HepG2 (cell line): ENCODE results near the gene PCDH7. TPM values are rescaled to one million over a fixed set of nuclear protein-coding genes. Genes with fewer than 3 reads are reported as not detected.
A peak's percentile ranks its signal among the peaks of the same experiment; 100 is the strongest.

Source experiments
- ATAC-seq: fragments of 200-7000 bp; cut with Tn5 transposase; 3 replicates; pipeline ENCODE4 v1.9.1; 2020; ENCODE audit warnings: mild to moderate bottlenecking, moderate library complexity
- BruUV-seq: library from RNA; stranded (reverse); fragments of 400-500 nt; replicated peaks from 2 replicates; lab custom pipeline; 2021; lab: Mats Ljungman, UMichigan
- CTCF ChIA-PET: fragments of 300-600 bp; formaldehyde crosslinking; extraction: SDS; loops from one replicate; lab custom pipeline; 2021; ENCODE audit warnings: low total read pairs, inconsistent platforms, low intra/inter-chr PET ratio; lab: Yijun Ruan, JAX
- POLR2A ChIA-PET: fragments of 350-600 bp; sonication (Branson Sonifier 250); formaldehyde crosslinking; loops from one replicate; lab custom pipeline; 2020; ENCODE audit warnings: antibody characterized with exemption, inconsistent platforms; lab: Yijun Ruan, JAX
- DNase-seq: peaks from one replicate; pipeline ENCODE4 v3.0.0-alpha.2; 2015; ENCODE audit warnings: low spot score
- FAIRE-seq: peaks from 3 replicates; lab custom pipeline; 2011; peaks lifted over from hg19 to GRCh38; lab: Jason Lieb, UNC
- H2AFZ ChIP-seq: one replicate; pipeline ENCODE4 v1.6.1; 2011; ENCODE audit warnings: low read length, inconsistent platforms
- H3K27ac ChIP-seq: fragments of 300-600 bp; 3 replicates; pipeline ENCODE4 v1.8.0; 2011; ENCODE audit warnings: mixed run types, mild to moderate bottlenecking, mixed read lengths, low read length, inconsistent platforms; ENCODE audit not compliant: insufficient read depth; ENCODE audit errors: extremely low read length
- H3K27me3 ChIP-seq, 2 experiments: fragments of 200-600 bp in 1 of 2; 2 replicates in 1 of 2; 3 replicates in 1 of 2; pipeline versions ENCODE4 v1.6.0 to v1.8.0; 2011; ENCODE audit warnings: low read length in 2 of 2, mild to moderate bottlenecking in 2 of 2, moderate library complexity in 2 of 2, inconsistent platforms in 1 of 2; ENCODE audit not compliant: insufficient read depth in 2 of 2, control insufficient read depth in 1 of 2
- H3K36me3 ChIP-seq, 2 experiments: fragments of 200-600 bp in 1 of 2; replicated peaks in 1 of 2; 2 replicates in 1 of 2; 3 replicates in 1 of 2; pipeline versions ENCODE4 v1.5.1 to v1.8.0; 2011; ENCODE audit warnings: low read length in 2 of 2, inconsistent platforms in 1 of 2; ENCODE audit not compliant: insufficient read depth in 2 of 2, control insufficient read depth in 1 of 2
- H3K4me1 ChIP-seq: 2 replicates; pipeline ENCODE4 v1.5.1; 2012; ENCODE audit warnings: low read length, inconsistent platforms; ENCODE audit not compliant: insufficient read depth
- H3K4me2 ChIP-seq: 2 replicates; pipeline ENCODE4 v1.6.0; 2011; ENCODE audit warnings: low read depth, low read length, inconsistent platforms
- H3K4me3 ChIP-seq, 3 experiments: fragments of 200-600 bp in 1 of 3; sonication (generic), shearing (Covaris generic) in 1 of 3; replicated peaks in 1 of 3; 2 replicates each; pipeline ENCODE4 v1.5.1; 2011 to 2016; ENCODE audit warnings: low read length in 3 of 3, inconsistent platforms in 2 of 3, low read depth in 2 of 3, mild to moderate bottlenecking in 2 of 3, control low read depth in 1 of 3, mixed read lengths in 1 of 3; ENCODE audit not compliant: insufficient read depth in 1 of 3
- H3K79me2 ChIP-seq: one replicate; pipeline ENCODE4 v1.6.1; 2011; ENCODE audit warnings: low read length, inconsistent platforms; ENCODE audit not compliant: insufficient read depth
- H3K9ac ChIP-seq: 2 replicates; pipeline ENCODE4 v1.6.0; 2011; ENCODE audit warnings: mild to moderate bottlenecking, low read depth, low read length, inconsistent platforms; ENCODE audit not compliant: insufficient read depth
- H3K9me3 ChIP-seq: 2 replicates; pipeline ENCODE4 v1.5.1; 2012; ENCODE audit warnings: mild to moderate bottlenecking, low read length
- H4K20me1 ChIP-seq: 2 replicates; pipeline ENCODE4 v1.6.0; 2011; ENCODE audit warnings: inconsistent platforms, mild to moderate bottlenecking, low read length, moderate library complexity; ENCODE audit not compliant: insufficient read depth
- FOXJ3 ChIP-seq: sonication (generic); formaldehyde crosslinking; IDR thresholded peaks from 2 replicates; pipeline ENCODE4 v1.4.0; 2020; ENCODE audit warnings: missing genetic modification reagents, mild to moderate bottlenecking, borderline replicate concordance
- KDM3A ChIP-seq: IDR thresholded peaks from 2 replicates; pipeline ENCODE4 v1.6.1; 2018; ENCODE audit warnings: low read depth, missing compliant biosample characterization
- KLF12 ChIP-seq: sonication (generic); formaldehyde crosslinking; IDR thresholded peaks from 2 replicates; pipeline ENCODE4 v1.4.0; 2020; ENCODE audit warnings: missing genetic modification reagents, borderline replicate concordance
- MAFF ChIP-seq: IDR thresholded peaks from 2 replicates; pipeline ENCODE4 v1.6.1; 2011; ENCODE audit warnings: low read depth, low read length, improper control_type of control experiment
- MAFK ChIP-seq, 2 experiments: IDR thresholded peaks in 1 of 2; conservative IDR thresholded peaks in 1 of 2; 2 replicates each; pipeline ENCODE4 v1.6.1; 2011; ENCODE audit warnings: improper control_type of control experiment in 2 of 2, low read length in 2 of 2
- NFE2L2 ChIP-seq: fragments of 150-350 bp; IDR thresholded peaks from 2 replicates; pipeline ENCODE4 v1.6.1; 2014; ENCODE audit warnings: low read length
- TAF1 ChIP-seq: sonication (generic); formaldehyde crosslinking; IDR thresholded peaks from 2 replicates; pipeline ENCODE4 v1.4.0; 2020; ENCODE audit warnings: missing genetic modification reagents
- ZNF318 ChIP-seq: sonication (generic); formaldehyde crosslinking; IDR thresholded peaks from 2 replicates; pipeline ENCODE4 v1.4.0; 2020; ENCODE audit warnings: mild to moderate bottlenecking, missing genetic modification reagents
- ZNF546 ChIP-seq: sonication (generic); formaldehyde crosslinking; conservative IDR thresholded peaks from 2 replicates; pipeline ENCODE4 v1.8.1; 2023; ENCODE audit warnings: mild to moderate bottlenecking, missing genetic modification reagents
- ZNF747 ChIP-seq: sonication (generic); formaldehyde crosslinking; IDR thresholded peaks from 2 replicates; pipeline ENCODE4 v1.8.1; 2023; ENCODE audit warnings: missing genetic modification reagents, mild to moderate bottlenecking, borderline replicate concordance
- WGBS: methylation state at CpG from one replicate; pipeline ENCODE4 v1.1.6; 2017; ENCODE audit warnings: low lambda C conversion rate; 5-methylcytosine and 5-hydroxymethylcytosine counted together
- in situ Hi-C: cut with HindIII; loops from 2 replicates; pipeline ENCODE4 v1.10.0; 2017; ENCODE audit warnings: low pct_unique_long_range_greater_than_20kb; ENCODE audit not compliant: extremely low pct_ligation_motif_present
- intact Hi-C: fragments of 100-400 bp; cut with micrococcal nuclease; formaldehyde crosslinking; loops from one replicate; pipeline ENCODE4 v1.10.0; 2022; ENCODE audit not compliant: unreplicated experiment
- polyA plus RNA-seq, 8 experiments: library from polyadenylated mRNA; depleted of rRNA in 3 of 8; stranded (reverse) in 7 of 8; unstranded in 1 of 8; fragments of >200 nt; fragmentation: Illumina TruSeq in 4 of 8; extraction: Trizol in 4 of 8; gene quantifications; 2 replicates each; pipeline versions ENCODE4 v1.2.1 to v1.2.3, GENCODE V29; 2011 to 2016; ENCODE audit warnings: low read depth in 4 of 8, missing spikeins in 1 of 8, mixed read lengths in 1 of 8; ENCODE audit not compliant: insufficient read depth in 1 of 8
- total RNA-seq, 5 experiments: library from RNA; depleted of rRNA; stranded (reverse); fragments of >200 nt; fragmentation: Illumina TruSeq; extraction: Trizol; gene quantifications; 2 replicates each; pipeline ENCODE4 v1.2.3, GENCODE V29; 2016; ENCODE audit warnings: low read depth in 1 of 5

The PCDH7 gene
- total and polyA plus RNA-seq, 2 of the 13 experiments (the other 11 are each of a cell fraction or from before 2014, with no cell fraction given) = not detected

GRCh38 chr4:30756553-30756952, 36.4 kb downstream of the PCDH7 start:
- H3K27ac ChIP-seq = no peak overlapping the region
- no TSS peak for BruUV-seq
- TF ChIP-seq ZNF546 (no peak), FOXJ3 (CRISPR knock-in tag) (no peak), ZNF747 (CRISPR knock-in tag) (no peak), KLF12 (no peak), TAF1 (CRISPR knock-in tag) (no peak)
- no peak overlapping the region for H2AFZ ChIP-seq
- in situ Hi-C loops = no loop called here
- POLR2A ChIA-PET = no interaction called here
- no peak overlapping the region for H3K9ac ChIP-seq
- WGBS = 45% methylated on average over 3 of the region's 3 CpGs
- H3K4me1 ChIP-seq = no peaks in the 10 kb centered on the region
- H3K27me3 ChIP-seq = no peaks in the 10 kb centered on the region
- no peaks in the 10 kb centered on the region for H3K79me2 ChIP-seq
- H3K4me3 ChIP-seq = no peak overlapping the region
- DNase-seq (no peak), ATAC-seq (no peak), FAIRE-seq (no peak)
- H4K20me1 ChIP-seq = no peaks in the 10 kb centered on the region
- no peaks in the 10 kb centered on the region for H3K36me3 ChIP-seq
- intact Hi-C loops = no loop called here
- H3K4me2 ChIP-seq = no peak overlapping the region
- no peaks in the 10 kb centered on the region for H3K9me3 ChIP-seq
- CTCF ChIA-PET = no interaction called here

GRCh38 chr4:30757357-30757756, 37.2 kb downstream of the PCDH7 start:
- no peaks in the 10 kb centered on the region for H3K9me3 ChIP-seq
- ChIA-PET POLR2A (no interaction called here), CTCF (no interaction called here)
- DNase-seq (no peak), FAIRE-seq (no peak), ATAC-seq (no peak)
- H3K27ac ChIP-seq = no peak overlapping the region
- no peaks in the 10 kb centered on the region for H3K79me2 ChIP-seq
- H4K20me1 ChIP-seq = no peaks in the 10 kb centered on the region
- no peak overlapping the region for H2AFZ ChIP-seq
- no peaks in the 10 kb centered on the region for H3K4me1 ChIP-seq
- H3K4me2 ChIP-seq = no peak overlapping the region
- BruUV-seq = no TSS peak
- no peaks in the 10 kb centered on the region for H3K27me3 ChIP-seq
- H3K4me3 ChIP-seq = no peak overlapping the region
- in situ Hi-C loops = no loop called here
- 16% methylated on average over 6 of the region's 6 CpGs for WGBS
- H3K9ac ChIP-seq = no peak overlapping the region
- TF ChIP-seq KDM3A (CRISPR knock-in tag) = no peak
- TF ChIP-seq ZNF318 = no peak
- TF ChIP-seq MAFK (conservative IDR thresholded peaks at IDR 0.05 in 1 of 2, IDR thresholded peaks at IDR 0.05 in 1 of 2; ENCODE audit: low read length in 2 of 2) = peak; percentile 40 to 73
- TF ChIP-seq NFE2L2 = peak; percentile 11; the same call in 1 of the 2 replicates
- TF ChIP-seq MAFF = peak; percentile 67
- TF ChIP-seq, all 625 proteins: peak for 3
- H3K36me3 ChIP-seq = no peaks in the 10 kb centered on the region
- intact Hi-C loops = no loop called here
